Transverse colon (tissue), 4 donors: Measurements from ENCODE around the gene ALDH3B1.

Experiments used
- POLR2AphosphoS5 ChIP-seq, 3 donors: sonication (generic); formaldehyde crosslinking; IDR thresholded peaks; one replicate each; pipeline ENCODE4 v1.6.1; 2016; ENCODE audit warnings: antibody characterized with exemption in 3 of 3
- TF ChIP-seq, protein P1 (sequence below), 5 experiments: fragments of 200-600 bp in 3 of 5; fragments of 450-650 bp in 2 of 5; sonication (generic) in 3 of 5; IDR thresholded peaks; 1 replicate in 2 of 5; 2 replicates in 3 of 5; pipeline ENCODE4 v1.5.1; 2016 to 2017; ENCODE audit warnings: antibody characterized with exemption in 5 of 5, inconsistent platforms in 3 of 5, mild to moderate bottlenecking in 2 of 5, moderate library complexity in 1 of 5

DNA sequence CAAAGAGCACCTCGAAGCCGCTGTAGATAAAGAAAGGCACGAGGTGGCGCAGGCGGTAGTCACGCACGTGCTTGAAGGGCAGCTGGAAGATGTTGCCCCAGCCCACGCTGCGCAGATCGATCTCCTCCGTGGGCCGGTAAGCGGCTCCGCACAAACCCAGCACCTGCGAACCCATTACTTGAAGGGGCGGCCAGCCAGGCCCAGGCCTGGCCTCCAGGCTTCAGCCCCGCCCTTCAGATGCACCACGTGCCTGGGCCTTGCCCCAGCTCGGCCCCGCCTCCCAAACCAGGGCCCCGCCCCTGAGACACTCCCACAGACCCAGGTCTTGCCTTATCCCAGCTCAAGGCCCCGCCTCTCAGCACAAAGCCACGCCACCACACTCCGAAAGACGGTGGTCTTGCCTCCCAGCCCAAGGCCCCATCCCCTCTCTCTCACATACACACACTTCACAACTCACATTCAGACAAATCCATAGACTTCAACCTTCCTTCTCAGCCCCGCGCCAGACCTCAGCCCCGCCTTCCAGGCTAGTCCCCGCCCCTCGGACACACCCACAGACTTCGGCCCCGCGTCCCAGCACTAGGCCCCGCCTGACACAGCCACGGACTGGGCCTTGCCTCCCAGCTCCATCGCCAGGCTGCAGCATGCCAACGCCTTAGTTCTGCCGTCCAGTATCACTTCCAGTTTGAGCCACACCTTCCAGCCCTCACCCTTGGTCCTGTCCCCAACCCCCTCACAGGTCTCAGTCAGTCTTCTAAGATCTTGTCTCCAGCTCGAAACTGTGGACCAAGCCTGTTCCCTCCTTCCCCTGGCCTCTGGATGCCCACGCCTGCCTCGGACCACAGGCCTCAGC is 13.3 kb upstream of the ALDH3B1 start:
- TF ChIP-seq, protein P1, sequence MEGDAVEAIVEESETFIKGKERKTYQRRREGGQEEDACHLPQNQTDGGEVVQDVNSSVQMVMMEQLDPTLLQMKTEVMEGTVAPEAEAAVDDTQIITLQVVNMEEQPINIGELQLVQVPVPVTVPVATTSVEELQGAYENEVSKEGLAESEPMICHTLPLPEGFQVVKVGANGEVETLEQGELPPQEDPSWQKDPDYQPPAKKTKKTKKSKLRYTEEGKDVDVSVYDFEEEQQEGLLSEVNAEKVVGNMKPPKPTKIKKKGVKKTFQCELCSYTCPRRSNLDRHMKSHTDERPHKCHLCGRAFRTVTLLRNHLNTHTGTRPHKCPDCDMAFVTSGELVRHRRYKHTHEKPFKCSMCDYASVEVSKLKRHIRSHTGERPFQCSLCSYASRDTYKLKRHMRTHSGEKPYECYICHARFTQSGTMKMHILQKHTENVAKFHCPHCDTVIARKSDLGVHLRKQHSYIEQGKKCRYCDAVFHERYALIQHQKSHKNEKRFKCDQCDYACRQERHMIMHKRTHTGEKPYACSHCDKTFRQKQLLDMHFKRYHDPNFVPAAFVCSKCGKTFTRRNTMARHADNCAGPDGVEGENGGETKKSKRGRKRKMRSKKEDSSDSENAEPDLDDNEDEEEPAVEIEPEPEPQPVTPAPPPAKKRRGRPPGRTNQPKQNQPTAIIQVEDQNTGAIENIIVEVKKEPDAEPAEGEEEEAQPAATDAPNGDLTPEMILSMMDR (IDR thresholded peaks at IDR 0.05) = no peak
- TF ChIP-seq POLR2AphosphoS5 (IDR thresholded peaks at IDR 0.05) = peak in 1 of 3 donors; percentile 15
